NOMO-1 treated with DMSO at 0.1 percent for 48 hours (cell line): ENCODE results near the gene EBI3.
A peak's percentile ranks its signal among the peaks of the same experiment; 100 is the strongest.
"Not testable (repeated sequence)": the region's sequence is repeated elsewhere in the genome, so short reads cannot be mapped to it uniquely, and the experiment has no call there.

Experiments used
- DNase-seq: peaks from one replicate; lab custom pipeline; 2025; ENCODE audit not compliant: unreplicated experiment; lab: John Stamatoyannopoulos, UW

Gene EBI3

GRCh38 chr19:4274321-4274686 is 45.0 kb downstream of the EBI3 start:
- not testable (repeated sequence) for DNase-seq

GRCh38 chr19:4277191-4277696 is 47.9 kb downstream of the EBI3 start:
- no peak for DNase-seq

GRCh38 chr19:4278010-4278409 is 48.7 kb downstream of the EBI3 start:
- no peak for DNase-seq

- DNase-seq, result no peak
Measured at GRCh38 chr19:4278419-4279266, 49.3 kb downstream of the EBI3 start, which contains the start of gene SHD. Gene SHD (plus strand): TSS chr19:4279266. CDS start chr19:4280064, 798 bp downstream.

- no peak for DNase-seq
Measured at GRCh38 chr19:4279267-4279529, 49.9 kb downstream of the EBI3 start.

- peak; percentile 7 for DNase-seq
Measured at GRCh38 chr19:4279530-4280422, 50.5 kb downstream of the EBI3 start.

GRCh38 chr19:4284176-4284958 is 55.0 kb downstream of the EBI3 start:
- no peak for DNase-seq

- no peak for DNase-seq
Measured at GRCh38 chr19:4284974-4285373, 55.7 kb downstream of the EBI3 start.

- DNase-seq, result not testable (repeated sequence)
Measured at GRCh38 chr19:4286141-4286540, 56.8 kb downstream of the EBI3 start.
